MCF 10A (cell line): ENCODE measurements around the gene SLC66A1. TPM values are rescaled to one million over a fixed set of nuclear protein-coding genes. Genes with fewer than 3 reads are reported as not detected.

Experiments used
- BruUV-seq: library from RNA; stranded (reverse); fragments of 400-500 nt; replicated peaks from 2 replicates; lab custom pipeline; 2021; lab: Mats Ljungman, UMichigan
- CTCF ChIA-PET: fragments of 300-600 bp; sonication (Branson Sonifier 250); formaldehyde crosslinking; extraction: SDS; loops from one replicate; lab custom pipeline; 2021; ENCODE audit warnings: antibody characterized with exemption, inconsistent platforms; lab: Yijun Ruan, JAX
- POLR2A ChIA-PET: fragments of 300-600, 350-650 bp; sonication (Branson Sonifier 250); formaldehyde crosslinking; extraction: SDS; loops from one replicate; lab custom pipeline; 2020; ENCODE audit warnings: antibody characterized with exemption, inconsistent platforms; lab: Yijun Ruan, JAX
- DNase-seq: peaks from one replicate; pipeline ENCODE4 v3.0.0-alpha.2; 2018; ENCODE audit not compliant: unreplicated experiment
- H3K27ac Mint-ChIP-seq: one replicate; pipeline ENCODE4 v1.8.0; 2022; ENCODE audit warnings: mild to moderate bottlenecking, low read depth, mixed read lengths; ENCODE audit not compliant: unreplicated experiment
- H3K27me3 Mint-ChIP-seq: one replicate; pipeline ENCODE4 v1.8.0; 2022; ENCODE audit warnings: mixed read lengths; ENCODE audit not compliant: insufficient read depth, unreplicated experiment
- H3K36me3 Mint-ChIP-seq: one replicate; pipeline ENCODE4 v1.8.0; 2022; ENCODE audit warnings: mild to moderate bottlenecking, moderate library complexity, mixed read lengths; ENCODE audit not compliant: insufficient read depth, unreplicated experiment
- H3K4me1 Mint-ChIP-seq: one replicate; pipeline ENCODE4 v1.8.0; 2022; ENCODE audit warnings: mixed read lengths; ENCODE audit not compliant: insufficient read depth, unreplicated experiment
- H3K4me3 Mint-ChIP-seq: one replicate; pipeline ENCODE4 v1.8.0; 2022; ENCODE audit warnings: mild to moderate bottlenecking, moderate library complexity, mixed read lengths; ENCODE audit not compliant: unreplicated experiment
- H3K9me3 Mint-ChIP-seq: one replicate; pipeline ENCODE4 v1.8.0; 2022; ENCODE audit warnings: mixed read lengths; ENCODE audit not compliant: unreplicated experiment
- CTCF ChIP-seq: fragments of 200-600 bp; IDR thresholded peaks from one replicate; pipeline ENCODE4 v1.8.0; 2022; ENCODE audit warnings: antibody characterized with exemption, mild to moderate bottlenecking; ENCODE audit not compliant: unreplicated experiment
- intact Hi-C: fragments of 100-400 bp; cut with micrococcal nuclease; formaldehyde crosslinking; loops from 2 replicates; pipeline ENCODE4 v1.14.1; 2022
- total RNA-seq: library from RNA; stranded (reverse); gene quantifications from 2 replicates; pipeline ENCODE4 v1.2.3, GENCODE V29; 2022

SLC66A1 gene
- total RNA-seq, 1 experiment from 2014 or later = 16.2 TPM

- POLR2A ChIA-PET = interaction anchor here (0.9 kb wide), 1 partner anchor 18 kb away, joined by 3 read pairs; no protein-coding TSS in a partner anchor
- BruUV-seq = no TSS peak
- intact Hi-C loops = loop anchor here (2.0 kb wide), 1 partner anchor 308 kb away; no protein-coding TSS in a partner anchor
- no peak overlapping the region for H3K27ac Mint-ChIP-seq
- no peaks in the 10 kb centered on the region for H3K27me3 Mint-ChIP-seq
- peaks cover 49% of the 10 kb centered on the region for H3K36me3 Mint-ChIP-seq
- CTCF ChIA-PET = interaction anchor here (0.5 to 2.8 kb wide), 14 partner anchors 8 to 370 kb away, joined by 3 to 11 read pairs (median 4); no protein-coding TSS in a partner anchor
- H3K9me3 Mint-ChIP-seq = no peaks in the 10 kb centered on the region
- peaks cover 4% of the 10 kb centered on the region for H3K4me1 Mint-ChIP-seq
- no peak overlapping the region for H3K4me3 Mint-ChIP-seq
- DNase-seq = peak; percentile 49
- peak; percentile 90 for TF ChIP-seq CTCF
Measured at GRCh38 chr1:19344372-19344810, 32.3 kb downstream of the SLC66A1 start.

DNA sequence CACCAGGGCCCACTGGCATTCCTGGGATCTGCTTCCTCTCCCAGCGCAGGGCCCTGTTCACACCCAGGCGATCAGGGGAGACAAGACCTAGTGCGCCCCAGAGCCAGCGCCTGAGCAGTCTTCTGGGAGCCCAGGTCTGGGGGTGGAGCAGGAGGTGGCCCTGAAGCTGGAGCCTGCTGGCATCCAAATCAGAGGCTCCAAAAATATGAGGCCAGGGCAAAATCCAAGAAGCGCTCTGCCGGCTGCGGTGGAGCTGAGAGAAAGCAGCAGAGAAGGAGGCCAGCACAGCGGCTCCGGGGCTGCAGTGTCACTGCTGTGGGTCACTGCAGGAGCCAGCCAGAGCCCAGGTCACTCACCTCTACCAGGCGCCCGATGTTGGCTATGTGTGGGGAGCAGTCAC, 32.7 kb downstream of the SLC66A1 start:
- H3K27me3 Mint-ChIP-seq = no peaks in the 10 kb centered on the region
- intact Hi-C loops = loop anchor here (2.0 kb wide), 1 partner anchor 308 kb away; no protein-coding TSS in a partner anchor
- H3K36me3 Mint-ChIP-seq = peaks cover 50% of the 10 kb centered on the region
- CTCF ChIA-PET = interaction anchor here (0.5 to 2.8 kb wide), 15 partner anchors 8 to 370 kb away, joined by 3 to 11 read pairs (median 4); no protein-coding TSS in a partner anchor
- BruUV-seq = no TSS peak
- no peak overlapping the region for H3K27ac Mint-ChIP-seq
- POLR2A ChIA-PET = no interaction called here
- no peaks in the 10 kb centered on the region for H3K9me3 Mint-ChIP-seq
- peaks cover 4% of the 10 kb centered on the region for H3K4me1 Mint-ChIP-seq
- no peak overlapping the region for H3K4me3 Mint-ChIP-seq
- no peak for DNase-seq
- TF ChIP-seq CTCF = no peak

DNA sequence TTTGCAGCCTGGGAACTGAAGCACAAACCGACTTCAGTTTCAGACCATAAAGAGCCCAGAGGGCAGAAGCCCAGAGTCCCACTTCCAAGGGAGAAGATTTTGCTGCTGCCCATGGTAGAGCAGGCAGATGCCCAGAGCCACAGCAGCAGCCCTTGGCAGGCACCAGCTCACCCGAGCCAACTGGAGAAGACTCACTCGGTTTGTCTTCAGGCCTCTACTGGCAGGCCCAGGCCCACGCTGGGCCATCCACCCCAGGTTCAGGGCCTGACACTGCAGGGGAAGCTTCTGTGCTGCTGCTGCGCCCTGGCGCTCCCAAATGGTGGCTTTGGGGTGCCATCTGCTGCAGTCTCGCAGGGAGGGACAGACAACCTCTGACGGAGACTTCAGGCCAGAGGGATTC, 33.3 kb downstream of the SLC66A1 start:
- no peak overlapping the region for H3K4me3 Mint-ChIP-seq
- no peak for TF ChIP-seq CTCF
- ChIA-PET CTCF (interaction anchor here (0.8 to 2.8 kb wide), 8 partner anchors 10 to 302 kb away, joined by 3 to 11 read pairs (median 3); no protein-coding TSS in a partner anchor), POLR2A (interaction anchor here (0.8 kb wide), 1 partner anchor 33 kb away, joined by 3 read pairs; the partner anchor contains the start of genes AKR7A2 and SLC66A1)
- H3K9me3 Mint-ChIP-seq = no peaks in the 10 kb centered on the region
- no peaks in the 10 kb centered on the region for H3K27me3 Mint-ChIP-seq
- no peak for DNase-seq
- no peak overlapping the region for H3K27ac Mint-ChIP-seq
- no TSS peak for BruUV-seq
- H3K4me1 Mint-ChIP-seq = peaks cover 4% of the 10 kb centered on the region
- H3K36me3 Mint-ChIP-seq = peaks cover 54% of the 10 kb centered on the region
- intact Hi-C loops = loop anchor here (2.0 kb wide), 1 partner anchor 307 kb away; no protein-coding TSS in a partner anchor

GRCh38 chr1:19346026-19346425, 33.9 kb downstream of the SLC66A1 start:
- no TSS peak for BruUV-seq
- no peak for TF ChIP-seq CTCF
- intact Hi-C loops = no loop called here
- no peak overlapping the region for H3K27ac Mint-ChIP-seq
- H3K4me1 Mint-ChIP-seq = peaks cover 4% of the 10 kb centered on the region
- peaks cover 54% of the 10 kb centered on the region for H3K36me3 Mint-ChIP-seq
- POLR2A ChIA-PET = interaction anchor here (0.8 kb wide), 1 partner anchor 34 kb away, joined by 3 read pairs; the partner anchor contains the start of genes AKR7A2 and SLC66A1
- H3K4me3 Mint-ChIP-seq = no peak overlapping the region
- DNase-seq = no peak
- no peaks in the 10 kb centered on the region for H3K27me3 Mint-ChIP-seq
- CTCF ChIA-PET = interaction anchor here (0.6 to 2.8 kb wide), 5 partner anchors 10 to 308 kb away, joined by 3 to 11 read pairs (median 3); no protein-coding TSS in a partner anchor
- H3K9me3 Mint-ChIP-seq = no peaks in the 10 kb centered on the region
